Measurements from ENCODE around the gene TMEM117.
A peak's percentile ranks its signal among the peaks of the same experiment; 100 is the strongest.

Gene TMEM117

GRCh38 chr12:43887397-43887796, 51.5 kb downstream of the TMEM117 start:
- DNase-seq = no peak

DNA sequence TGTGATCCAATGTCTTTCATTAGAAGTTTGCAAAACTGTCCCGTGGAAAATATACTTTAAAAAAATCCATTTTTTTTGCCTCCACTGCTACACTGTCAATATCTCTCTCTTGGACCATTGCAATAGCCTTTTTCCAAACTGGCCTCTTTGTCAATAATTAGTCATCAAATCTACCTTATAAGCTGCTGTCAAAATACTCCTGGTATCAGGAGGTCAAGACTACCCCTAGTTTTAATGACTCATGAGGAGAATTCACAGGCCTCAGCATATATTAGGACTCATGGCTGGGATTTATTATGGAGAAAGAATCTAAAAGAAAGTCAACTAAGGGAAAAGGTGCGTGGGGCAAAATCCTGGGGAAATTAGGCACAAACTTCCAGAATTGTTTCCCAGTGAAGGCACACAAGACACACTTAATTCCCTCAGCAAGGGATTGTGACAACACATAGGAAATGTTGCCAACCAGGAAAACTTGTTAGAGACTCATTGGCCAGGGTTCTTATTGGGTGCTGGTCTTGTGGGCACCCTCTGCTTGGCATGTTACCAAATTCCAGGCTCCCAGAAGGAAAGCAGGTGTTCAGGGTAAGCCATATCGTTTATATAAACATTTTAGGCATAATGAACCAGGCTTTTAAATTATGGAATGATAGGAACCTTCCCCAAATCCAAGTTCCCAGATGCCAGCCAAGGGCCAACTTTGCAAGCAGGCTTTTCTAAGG, 56.1 kb downstream of the TMEM117 start:
- DNase-seq = no peak

- no peak for DNase-seq
Observed at GRCh38 chr12:43893670-43894069, 57.8 kb downstream of the TMEM117 start.

DNA sequence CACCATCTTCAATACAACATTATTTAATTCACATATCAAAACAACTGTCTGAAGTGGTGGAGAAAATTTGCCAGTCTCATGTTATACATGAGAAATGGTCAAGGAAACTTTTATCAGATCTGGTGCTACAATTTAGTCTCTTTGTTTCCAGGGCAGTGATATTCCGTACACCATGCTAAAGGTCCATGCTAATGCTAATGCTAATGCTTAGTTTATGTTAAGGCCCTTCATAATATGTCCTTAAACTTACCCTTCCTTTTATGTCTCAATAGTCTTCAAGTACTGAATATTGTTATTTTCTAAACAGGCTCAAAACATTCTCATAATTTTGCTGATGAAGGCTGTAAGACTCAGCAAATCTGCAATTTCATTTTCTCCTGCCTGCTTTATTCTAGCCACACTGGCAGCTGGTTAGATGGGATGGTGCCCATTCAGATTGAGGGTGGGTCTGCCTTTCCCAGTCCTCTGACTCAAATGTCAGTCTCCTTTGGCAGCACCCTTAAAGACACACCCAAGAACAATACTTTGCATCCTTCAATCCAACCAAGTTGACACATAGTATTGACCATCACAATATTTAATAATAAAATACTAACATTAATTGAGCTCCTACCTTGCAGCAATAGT, 59.8 kb downstream of the TMEM117 start:
- no peak for DNase-seq

DNA sequence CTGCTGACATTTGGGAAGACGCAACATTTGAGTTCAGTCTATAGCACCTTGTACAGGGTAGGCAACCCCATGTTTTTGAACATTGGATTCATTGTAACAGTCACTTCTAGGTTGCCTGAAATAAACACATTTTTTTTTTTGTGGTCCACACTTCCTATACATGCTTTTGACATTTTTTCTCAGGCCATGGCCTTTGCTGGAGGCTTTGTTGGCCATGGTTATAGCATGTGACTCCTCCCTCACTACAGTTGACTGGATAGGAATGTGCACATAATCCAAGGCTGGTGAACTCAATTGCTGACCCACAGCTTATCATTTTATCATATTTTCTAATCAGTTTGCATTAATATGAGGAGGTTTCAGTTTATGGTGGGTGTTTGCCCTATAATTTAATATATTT, 60.6 kb downstream of the TMEM117 start:
- no peak for DNase-seq

DNA sequence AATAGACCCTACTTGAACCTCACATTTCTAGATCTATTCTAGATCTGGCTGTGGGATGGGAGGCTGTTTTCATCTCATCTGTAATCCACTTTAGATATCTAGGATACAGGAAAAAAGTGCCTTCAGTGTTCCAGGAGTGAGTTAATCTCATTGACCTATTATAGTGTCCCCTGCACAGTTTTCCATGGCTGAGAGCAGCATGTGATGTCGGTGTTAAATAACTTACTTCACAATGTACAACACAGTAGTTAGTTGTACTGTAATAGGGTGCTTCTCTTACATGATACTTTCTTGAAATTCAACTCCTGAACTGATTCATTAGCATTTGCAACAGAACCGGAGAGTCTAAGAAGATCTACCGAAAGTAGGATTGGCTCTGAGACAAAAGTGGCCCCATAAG, 62.6 kb downstream of the TMEM117 start:
- DNase-seq = no peak

DNA sequence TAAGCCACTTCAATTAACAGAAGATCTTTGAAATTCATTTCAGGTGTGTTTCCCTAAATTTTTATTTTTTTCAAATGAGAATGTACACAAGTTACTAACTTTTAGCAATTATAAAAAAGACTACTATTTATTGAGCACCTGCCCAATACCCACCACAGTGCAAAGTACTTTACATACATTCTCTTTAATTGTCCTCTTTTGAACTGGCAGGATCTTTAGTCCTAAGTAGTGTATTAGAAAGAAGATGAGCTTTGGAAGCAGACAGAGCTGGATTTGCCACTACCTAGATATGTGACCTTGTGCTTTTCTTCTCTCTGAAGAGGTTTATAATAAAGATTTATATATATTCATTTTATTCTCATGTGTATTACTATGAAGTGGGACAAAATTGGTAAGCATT, 63.7 kb downstream of the TMEM117 start:
- no peak for DNase-seq

DNA sequence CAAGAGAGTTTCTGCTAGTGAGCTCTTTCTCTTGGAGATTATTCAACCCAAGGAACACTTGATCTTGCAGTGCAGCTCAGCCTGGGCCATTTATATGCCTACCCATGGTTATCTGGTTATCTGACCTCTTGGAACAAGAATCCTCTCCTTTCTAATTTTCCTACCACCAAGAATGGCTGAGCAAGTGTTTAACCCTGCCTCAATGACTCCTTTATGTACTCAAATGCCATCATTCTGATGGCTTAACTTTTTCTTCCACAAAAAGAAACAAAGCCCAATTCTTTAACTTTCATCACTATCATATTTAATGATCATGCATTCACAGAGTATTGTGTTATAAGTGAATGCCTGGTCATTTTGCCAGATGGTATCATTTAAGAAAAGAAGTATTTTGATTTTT, 67.8 kb downstream of the TMEM117 start:
- no peak for DNase-seq

DNA sequence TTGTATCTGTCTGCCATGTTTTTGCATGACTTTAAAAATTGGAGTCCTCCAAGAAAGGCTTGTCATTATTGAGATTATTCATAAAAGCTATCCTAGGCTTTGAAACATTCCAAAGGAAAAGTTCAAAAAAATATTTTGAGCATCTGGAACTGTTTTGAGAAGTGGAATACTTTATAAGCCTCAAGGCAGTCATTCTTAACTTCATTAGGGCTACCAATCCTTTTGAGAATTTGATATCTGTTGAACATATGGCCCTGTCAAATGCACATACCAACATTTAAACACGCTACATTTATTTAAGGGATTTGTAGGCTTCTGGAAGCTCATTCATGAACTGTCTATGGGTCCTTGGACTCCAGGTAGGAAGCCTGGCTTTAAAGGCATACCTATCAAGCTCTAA, 77.0 kb downstream of the TMEM117 start:
- no peak for DNase-seq

GRCh38 chr12:43914391-43914790, 78.5 kb downstream of the TMEM117 start:
- DNase-seq = no peak

DNA sequence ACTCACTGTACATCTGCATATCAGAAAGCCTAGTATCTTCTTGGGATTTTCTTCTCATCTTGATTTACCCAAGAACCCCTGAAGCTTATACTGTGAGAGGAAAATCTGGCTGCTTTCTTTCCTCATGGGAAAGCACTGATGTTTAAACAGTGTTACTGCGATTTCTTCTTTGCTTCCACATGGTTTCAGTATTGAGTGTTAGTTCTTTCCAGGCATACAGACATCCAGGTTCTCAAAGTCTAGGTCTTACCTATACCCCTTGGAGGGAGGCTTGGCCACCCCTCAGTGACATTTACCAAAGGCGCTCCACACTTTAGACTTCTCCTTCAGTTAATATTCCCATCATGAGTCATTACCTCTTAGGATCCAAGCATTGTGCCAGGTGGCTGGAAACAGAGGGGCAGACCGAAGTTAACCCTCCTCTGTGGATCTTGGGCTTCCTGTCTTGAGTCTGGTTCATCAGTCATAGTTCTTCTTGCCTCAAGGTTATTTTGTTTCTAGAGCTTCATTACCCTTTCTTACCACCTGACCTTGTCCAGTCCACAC, 79.1 kb downstream of the TMEM117 start:
- DNase-seq = no peak

DNA sequence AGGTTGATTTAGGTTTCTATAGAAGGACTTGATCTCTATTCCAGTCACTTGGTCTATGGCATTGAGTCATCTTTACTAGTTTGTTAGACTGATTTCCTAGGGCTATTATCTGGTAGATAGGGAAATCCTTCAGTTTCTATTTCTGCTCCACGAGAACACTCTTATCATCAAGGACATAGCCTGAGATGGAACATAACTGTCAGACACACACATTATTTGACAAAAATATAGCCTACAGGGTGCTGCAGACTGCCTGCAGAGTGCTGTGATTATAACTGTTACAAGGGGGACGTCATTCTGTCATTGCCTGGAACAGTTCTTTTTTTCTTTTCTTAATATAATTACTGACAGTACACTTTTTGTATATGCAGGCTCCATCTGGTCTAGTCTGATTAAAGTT, 82.0 kb downstream of the TMEM117 start:
- DNase-seq = no peak

DNA sequence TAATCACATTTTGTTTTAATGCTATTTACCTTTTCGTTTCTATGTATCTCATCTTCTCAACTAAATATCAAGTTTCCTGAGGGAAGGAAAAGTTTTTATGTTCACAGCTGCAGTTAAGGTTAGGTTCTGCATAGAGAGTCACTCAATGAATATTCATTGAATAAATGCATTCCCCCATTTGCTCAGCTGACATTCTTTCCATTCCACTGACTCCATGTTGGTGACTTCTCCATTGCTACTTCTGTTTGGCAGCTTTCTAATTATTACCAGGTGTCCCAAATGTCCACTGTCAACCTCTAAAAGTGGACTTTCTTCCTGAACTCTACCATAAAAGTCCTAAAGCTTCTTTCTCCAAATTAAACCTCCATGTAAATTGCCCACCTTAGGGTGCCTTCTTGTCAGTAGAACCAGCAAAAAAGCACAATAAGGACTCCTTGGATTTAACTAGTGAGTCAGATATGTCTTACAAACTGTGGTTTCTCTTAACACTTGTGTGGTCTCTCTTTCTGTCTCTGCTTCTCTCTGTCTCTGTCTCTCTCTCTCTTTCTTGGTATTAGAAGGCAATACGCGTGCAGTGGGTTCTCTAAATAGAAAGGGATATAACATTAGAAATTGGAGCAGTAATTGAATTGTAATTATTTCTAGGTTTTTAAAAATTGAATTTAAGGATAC, 85.9 kb downstream of the TMEM117 start:
- no peak for DNase-seq

DNA sequence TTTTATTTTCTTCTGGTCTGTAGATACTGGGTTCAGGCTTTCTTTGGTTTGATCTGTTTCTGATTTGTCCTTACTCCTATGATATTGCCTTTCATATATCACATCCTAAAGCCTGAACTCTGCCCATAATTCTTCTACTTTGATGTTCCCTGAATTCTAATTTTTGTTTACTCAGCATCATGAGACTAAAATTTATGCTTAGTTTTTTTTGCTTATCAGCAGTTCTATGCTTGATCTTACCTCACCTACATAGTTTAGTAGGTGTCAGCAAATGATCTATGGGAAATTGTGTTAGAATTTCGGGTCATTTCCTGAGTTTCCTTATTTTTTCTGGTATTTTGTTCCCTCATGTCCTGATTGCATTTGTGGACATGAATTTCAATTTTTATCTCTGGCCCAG, 94.2 kb downstream of the TMEM117 start:
- no peak for DNase-seq

- DNase-seq = no peak
Observed at GRCh38 chr12:43931187-43931586, 95.3 kb downstream of the TMEM117 start.

GRCh38 chr12:43935581-43935980, 99.7 kb downstream of the TMEM117 start:
- no peak for DNase-seq

DNA sequence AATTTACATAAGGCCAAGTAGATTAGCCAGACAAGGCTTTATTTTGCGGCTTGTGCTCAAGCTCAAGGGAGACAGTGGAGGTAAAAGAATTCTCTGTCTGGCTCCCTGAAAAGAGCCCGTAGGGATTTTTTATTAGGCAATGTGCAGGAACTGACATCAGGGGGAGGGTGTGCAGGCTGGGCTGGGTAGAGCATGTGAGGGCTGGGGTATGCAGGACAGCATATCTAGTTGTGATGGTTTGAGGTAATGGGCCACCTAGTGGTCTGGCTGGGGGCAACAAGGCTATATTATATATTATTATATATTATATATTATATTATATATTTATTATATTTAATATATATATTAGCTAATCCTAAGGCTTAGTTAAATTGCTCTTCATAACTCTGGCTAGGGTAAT, 102.1 kb downstream of the TMEM117 start:
- no peak for DNase-seq

- no peak for DNase-seq
Observed at GRCh38 chr12:43942379-43942778, 106.5 kb downstream of the TMEM117 start.

DNA sequence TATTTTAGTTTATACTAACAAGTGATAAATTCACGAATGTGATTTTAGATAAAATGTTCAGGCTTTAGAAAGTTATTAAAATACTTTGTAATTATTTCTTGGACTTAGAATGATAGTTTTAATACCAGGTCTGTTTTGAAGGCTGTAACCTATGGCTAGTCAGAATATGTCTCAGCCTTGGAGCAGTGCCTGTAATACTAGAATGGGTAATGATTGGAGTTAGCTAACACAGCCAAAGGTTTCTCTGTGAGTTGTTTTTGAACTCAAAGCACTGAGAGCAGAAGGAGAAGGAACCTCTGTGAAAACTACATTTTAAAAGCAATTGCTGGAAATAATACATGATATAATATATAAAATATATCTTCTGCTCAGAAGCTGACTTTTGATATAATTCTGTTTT, 110.1 kb downstream of the TMEM117 start:
- DNase-seq = no peak

DNA sequence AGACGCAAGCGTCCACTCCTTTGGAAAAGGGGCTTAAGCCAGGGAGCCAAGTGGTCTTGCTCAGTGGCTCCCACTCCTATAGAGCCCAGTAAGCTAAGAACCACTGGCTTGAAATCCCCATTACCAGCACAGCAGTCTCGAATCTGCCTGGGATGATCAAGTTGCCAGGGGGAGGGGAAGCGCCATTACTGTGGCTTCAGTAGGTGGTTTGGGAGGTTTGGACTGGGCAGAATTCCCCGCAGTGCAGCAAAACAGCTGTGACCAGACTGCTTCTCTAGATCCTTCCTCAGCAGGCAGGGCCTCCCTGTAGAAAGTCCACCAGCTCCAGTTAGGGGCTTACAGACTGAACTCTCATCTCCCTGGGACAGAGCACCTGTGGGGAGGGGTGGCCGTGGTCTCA, 115.4 kb downstream of the TMEM117 start:
- no peak for DNase-seq

- DNase-seq = peak; percentile 5
Observed at GRCh38 chr12:43957732-43958372, 122.0 kb downstream of the TMEM117 start.

GRCh38 chr12:43964033-43964432, 128.2 kb downstream of the TMEM117 start:
- no peak for DNase-seq

- DNase-seq = no peak
Observed at GRCh38 chr12:43964961-43965360, 129.1 kb downstream of the TMEM117 start.

DNA sequence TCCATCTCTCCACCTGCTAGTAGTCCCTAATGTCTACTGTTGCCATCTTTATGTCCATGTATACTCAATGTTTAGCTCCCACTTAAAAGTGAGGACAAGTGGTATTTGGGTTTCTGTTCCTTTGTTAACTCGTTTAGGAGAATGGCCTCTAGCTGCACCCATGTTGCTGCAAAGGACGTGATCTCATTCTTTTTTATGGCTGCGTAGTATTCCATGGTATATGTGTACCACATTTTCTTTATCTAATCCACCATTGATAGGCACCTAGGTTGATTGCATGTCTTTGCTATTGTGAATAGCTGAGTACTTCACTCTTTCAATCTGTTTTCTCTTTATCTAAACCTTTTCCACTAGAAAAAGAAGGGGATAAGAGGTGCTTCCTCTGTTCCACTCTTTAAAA, 130.0 kb downstream of the TMEM117 start:
- DNase-seq = no peak

Data from CD4-positive, alpha-beta T cell treated with Interleukin-17A for 4 hours (primary cell).